Activated naive CD8-positive, alpha-beta T cell treated with anti-CD3 and anti-CD28 coated beads for 36 hours (primary cell): ENCODE measurements around the gene TIMM17B. TPM values are rescaled to one million over a fixed set of nuclear protein-coding genes. Genes with fewer than 3 reads are reported as not detected.
A peak's percentile ranks its signal among the peaks of the same experiment; 100 is the strongest.
"Not testable (repeated sequence)": the region's sequence is repeated elsewhere in the genome, so short reads cannot be mapped to it uniquely, and the experiment has no call there.

Experiments used
- DNase-seq: peaks from one replicate; pipeline ENCODE4 v3.0.0; 2021
- H3K27ac Mint-ChIP-seq: one replicate; pipeline ENCODE4 v1.8.0; 2022; ENCODE audit warnings: mild to moderate bottlenecking, moderate library complexity, mixed read lengths
- H3K27me3 Mint-ChIP-seq: one replicate; pipeline ENCODE4 v1.8.0; 2022; ENCODE audit warnings: mild to moderate bottlenecking, mixed read lengths
- H3K36me3 Mint-ChIP-seq: one replicate; pipeline ENCODE4 v1.8.0; 2021; ENCODE audit warnings: mild to moderate bottlenecking, mixed read lengths
- H3K4me1 Mint-ChIP-seq: one replicate; pipeline ENCODE4 v1.8.0; 2021; ENCODE audit warnings: mixed read lengths
- H3K4me3 Mint-ChIP-seq: one replicate; pipeline ENCODE4 v1.8.0; 2022; ENCODE audit warnings: mild to moderate bottlenecking, moderate library complexity, mixed read lengths
- H3K9me3 Mint-ChIP-seq: one replicate; pipeline ENCODE4 v1.8.0; 2022; ENCODE audit warnings: mixed read lengths
- total RNA-seq, 2 experiments: library from RNA; stranded (reverse); gene quantifications; one replicate each; pipeline ENCODE4 v1.2.3, GENCODE V29; 2021

The TIMM17B gene
- total RNA-seq, 2 experiments from 2014 or later: 57.8 to 60.5 TPM

GRCh38 chrX:48892896-48893295 lies 4.7 kb downstream of the TIMM17B start:
- DNase-seq: no peak
- no peaks in the 10 kb centered on the region for H3K9me3 Mint-ChIP-seq
- H3K27me3 Mint-ChIP-seq: no peaks in the 10 kb centered on the region
- peaks cover 26% of the 10 kb centered on the region for H3K4me1 Mint-ChIP-seq
- no peak overlapping the region for H3K27ac Mint-ChIP-seq
- H3K4me3 Mint-ChIP-seq: no peak overlapping the region
- H3K36me3 Mint-ChIP-seq: peaks cover 7% of the 10 kb centered on the region

GRCh38 chrX:48891402-48892288 lies 5.9 kb downstream of the TIMM17B start:
- H3K27ac Mint-ChIP-seq: peak overlapping the region; percentile 38
- DNase-seq: peak; percentile 75
- H3K4me1 Mint-ChIP-seq: peaks cover 23% of the 10 kb centered on the region
- H3K4me3 Mint-ChIP-seq: peak overlapping the region; percentile 70
- H3K36me3 Mint-ChIP-seq: peaks cover 7% of the 10 kb centered on the region
- H3K9me3 Mint-ChIP-seq: no peaks in the 10 kb centered on the region
- no peaks in the 10 kb centered on the region for H3K27me3 Mint-ChIP-seq

- H3K4me3 Mint-ChIP-seq: peak overlapping the region; percentile 83
- H3K4me1 Mint-ChIP-seq: peaks cover 19% of the 10 kb centered on the region
- peaks cover 7% of the 10 kb centered on the region for H3K36me3 Mint-ChIP-seq
- peak; percentile 29 for DNase-seq
- H3K27ac Mint-ChIP-seq: peak overlapping the region; percentile 80
- no peaks in the 10 kb centered on the region for H3K9me3 Mint-ChIP-seq
- H3K27me3 Mint-ChIP-seq: no peaks in the 10 kb centered on the region
Observed at GRCh38 chrX:48890934-48891401, 6.6 kb downstream of the TIMM17B start.

- peaks cover 4% of the 10 kb centered on the region for H3K36me3 Mint-ChIP-seq
- peak overlapping the region; percentile 80 for H3K27ac Mint-ChIP-seq
- H3K27me3 Mint-ChIP-seq: no peaks in the 10 kb centered on the region
- no peak for DNase-seq
- peak overlapping the region; percentile 83 for H3K4me3 Mint-ChIP-seq
- H3K4me1 Mint-ChIP-seq: peaks cover 18% of the 10 kb centered on the region
- H3K9me3 Mint-ChIP-seq: no peaks in the 10 kb centered on the region
Observed at GRCh38 chrX:48890296-48890925, 7.2 kb downstream of the TIMM17B start.

GRCh38 chrX:48886586-48886985 lies 11.0 kb downstream of the TIMM17B start:
- not testable (repeated sequence) for H3K4me3 Mint-ChIP-seq, H3K36me3 Mint-ChIP-seq, H3K27me3 Mint-ChIP-seq, H3K4me1 Mint-ChIP-seq, DNase-seq, H3K27ac Mint-ChIP-seq, H3K9me3 Mint-ChIP-seq

- no peak overlapping the region for H3K27ac Mint-ChIP-seq
- no peaks in the 10 kb centered on the region for H3K9me3 Mint-ChIP-seq
- no peaks in the 10 kb centered on the region for H3K36me3 Mint-ChIP-seq
- no peaks in the 10 kb centered on the region for H3K4me1 Mint-ChIP-seq
- DNase-seq: no peak
- no peaks in the 10 kb centered on the region for H3K27me3 Mint-ChIP-seq
- no peak overlapping the region for H3K4me3 Mint-ChIP-seq
Observed at GRCh38 chrX:48883729-48884128, 13.8 kb downstream of the TIMM17B start.

- not testable (repeated sequence) for H3K27ac Mint-ChIP-seq, H3K27me3 Mint-ChIP-seq, H3K4me3 Mint-ChIP-seq, DNase-seq, H3K9me3 Mint-ChIP-seq, H3K36me3 Mint-ChIP-seq, H3K4me1 Mint-ChIP-seq
Observed at GRCh38 chrX:48876944-48877343, 20.6 kb downstream of the TIMM17B start.

GRCh38 chrX:48872017-48872416 lies 25.6 kb downstream of the TIMM17B start:
- DNase-seq, H3K27ac Mint-ChIP-seq, H3K9me3 Mint-ChIP-seq, H3K36me3 Mint-ChIP-seq, H3K4me3 Mint-ChIP-seq, H3K4me1 Mint-ChIP-seq, H3K27me3 Mint-ChIP-seq: not testable (repeated sequence)

GRCh38 chrX:48864210-48864609 lies 33.4 kb downstream of the TIMM17B start:
- no peak for DNase-seq
- Mint-ChIP-seq H3K4me1 (no peaks in the 10 kb centered on the region), H3K27me3 (no peaks in the 10 kb centered on the region), H3K9me3 (no peaks in the 10 kb centered on the region), H3K4me3 (no peak overlapping the region), H3K27ac (no peak overlapping the region), H3K36me3 (no peaks in the 10 kb centered on the region)

GRCh38 chrX:48854898-48855297 lies 42.7 kb downstream of the TIMM17B start:
- Mint-ChIP-seq H3K36me3 (no peaks in the 10 kb centered on the region), H3K27ac (no peak overlapping the region), H3K4me1 (peaks cover 4% of the 10 kb centered on the region), H3K9me3 (no peaks in the 10 kb centered on the region), H3K4me3 (no peak overlapping the region), H3K27me3 (no peaks in the 10 kb centered on the region)
- no peak for DNase-seq

GRCh38 chrX:48854121-48854804 lies 43.3 kb downstream of the TIMM17B start:
- H3K4me3 Mint-ChIP-seq, H3K27ac Mint-ChIP-seq, H3K27me3 Mint-ChIP-seq, DNase-seq, H3K36me3 Mint-ChIP-seq, H3K4me1 Mint-ChIP-seq, H3K9me3 Mint-ChIP-seq: not testable (repeated sequence)

- H3K9me3 Mint-ChIP-seq, H3K4me3 Mint-ChIP-seq, DNase-seq, H3K27ac Mint-ChIP-seq, H3K4me1 Mint-ChIP-seq, H3K27me3 Mint-ChIP-seq, H3K36me3 Mint-ChIP-seq: not testable (repeated sequence)
Observed at GRCh38 chrX:48853494-48853893, 44.1 kb downstream of the TIMM17B start.

GRCh38 chrX:48852857-48853256 lies 44.7 kb downstream of the TIMM17B start:
- no peaks in the 10 kb centered on the region for H3K9me3 Mint-ChIP-seq
- H3K4me3 Mint-ChIP-seq: no peak overlapping the region
- H3K36me3 Mint-ChIP-seq: no peaks in the 10 kb centered on the region
- peaks cover 8% of the 10 kb centered on the region for H3K4me1 Mint-ChIP-seq
- H3K27ac Mint-ChIP-seq: no peak overlapping the region
- no peaks in the 10 kb centered on the region for H3K27me3 Mint-ChIP-seq
- DNase-seq: no peak

GRCh38 chrX:48848847-48849246 lies 48.7 kb downstream of the TIMM17B start:
- no peaks in the 10 kb centered on the region for H3K36me3 Mint-ChIP-seq
- H3K4me1 Mint-ChIP-seq: peaks cover 4% of the 10 kb centered on the region
- no peak for DNase-seq
- H3K27ac Mint-ChIP-seq: no peak overlapping the region
- no peak overlapping the region for H3K4me3 Mint-ChIP-seq
- H3K27me3 Mint-ChIP-seq: no peaks in the 10 kb centered on the region
- no peaks in the 10 kb centered on the region for H3K9me3 Mint-ChIP-seq
